Testis (tissue), 3 donors: Measurements from ENCODE around the gene SNRPA. TPM values are rescaled to one million over a fixed set of nuclear protein-coding genes. Genes with fewer than 3 reads are reported as not detected.
A peak's percentile ranks its signal among the peaks of the same experiment; 100 is the strongest.
"Not testable (repeated sequence)": the region's sequence is repeated elsewhere in the genome, so short reads cannot be mapped to it uniquely, and the experiment has no call there.

Experiments
- DNase-seq: peaks from one replicate; pipeline ENCODE4 v3.0.0-alpha.2; 2019
- H3K27ac ChIP-seq, 2 donors: fragments of 200-600 bp; sonication (generic); one replicate each; pipeline ENCODE4 v1.5.1; 2019
- H3K27me3 ChIP-seq: fragments of 200-600 bp; sonication (generic); one replicate; pipeline ENCODE4 v1.5.1; 2019
- H3K36me3 ChIP-seq: fragments of 200-600 bp; sonication (generic); one replicate; pipeline ENCODE4 v1.5.1; 2017; ENCODE audit warnings: low read depth; ENCODE audit errors: missing control alignments
- H3K4me1 ChIP-seq: fragments of 200-600 bp; sonication (generic); one replicate; pipeline ENCODE4 v1.5.1; 2019
- H3K4me3 ChIP-seq, 2 donors: fragments of 200-600 bp; sonication (generic); one replicate each; pipeline ENCODE4 v1.5.1; 2017 to 2019
- H3K9me3 ChIP-seq: fragments of 200-600 bp; sonication (generic); one replicate; pipeline ENCODE4 v1.5.1; 2017
- CTCF ChIP-seq, 3 experiments: fragments of 450-650 bp in 2 of 3; fragments of 200-600 bp in 1 of 3; sonication (generic) in 1 of 3; IDR thresholded peaks; one replicate each; pipeline ENCODE4 v1.5.1; 2016 to 2019; ENCODE audit warnings: antibody characterized with exemption in 3 of 3, mild to moderate bottlenecking in 2 of 3, moderate library complexity in 1 of 3
- POLR2A ChIP-seq: fragments of 450-650 bp; IDR thresholded peaks from one replicate; pipeline ENCODE4 v1.6.1; 2017; ENCODE audit warnings: antibody characterized with exemption, mild to moderate bottlenecking, moderate library complexity
- WGBS, 2 donors: methylation state at CpG; one replicate each; pipeline ENCODE4 v1.1.5; 2018; 5-methylcytosine and 5-hydroxymethylcytosine counted together
- intact Hi-C: fragments of 100-400 bp; cut with DNase I; formaldehyde crosslinking; loops from one replicate; pipeline ENCODE4 v1.15.1; 2023; ENCODE audit warnings: low total_unique reads
- polyA plus RNA-seq: library from polyadenylated mRNA; stranded (reverse); fragments of 350-450 nt; fragmentation: Illumina TruSeq; extraction: RNeasy Lipid Tissue Mini Kit (QIAGEN cat#74804); gene quantifications from one replicate; pipeline ENCODE4 v1.2.3, GENCODE V29; 2014; ENCODE audit warnings: low read depth, low replicate concordance; ENCODE audit not compliant: insufficient read depth
- total RNA-seq, 2 donors: library from RNA; depleted of rRNA; stranded (reverse); fragments of >200 nt; gene quantifications; one replicate each; pipeline ENCODE4 v1.2.3, GENCODE V29; 2016

The SNRPA gene
- total and polyA plus RNA-seq, 3 donors from 2014 or later: 67.8 to 91.5 (median 89.8) TPM

DNA sequence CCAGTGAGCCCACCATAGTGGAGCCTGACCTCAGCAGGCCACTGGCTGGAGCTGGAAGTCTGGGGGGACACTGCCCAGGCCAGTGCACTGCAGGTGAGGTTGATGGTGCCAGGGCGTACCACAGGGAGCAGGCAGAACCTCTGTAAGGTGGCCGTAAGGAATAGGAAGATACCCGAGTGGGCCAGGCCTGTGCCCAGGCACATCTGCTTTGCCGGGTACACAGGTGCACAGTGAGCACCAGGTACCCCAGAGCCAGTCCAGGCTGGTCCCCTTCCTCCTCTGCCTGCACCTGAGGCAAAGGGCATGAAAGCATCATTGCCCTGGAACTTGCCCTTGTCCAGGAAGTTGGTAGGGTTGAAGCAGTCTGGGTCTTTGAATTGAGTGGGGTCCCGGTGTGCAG, 57.5 kb downstream of the SNRPA start:
- H3K4me3 ChIP-seq: no peak overlapping the region
- H3K36me3 ChIP-seq: no peaks in the 10 kb centered on the region
- H3K27ac ChIP-seq: no peak overlapping the region
- DNase-seq: no peak
- 83 to 100% methylated on average over 3 to 5 of the region's 5 CpGs for WGBS, 2 donors
- no peaks in the 10 kb centered on the region for H3K27me3 ChIP-seq
- no peak for TF ChIP-seq CTCF (IDR thresholded peaks at IDR 0.05)
- no peak for TF ChIP-seq POLR2A
- H3K9me3 ChIP-seq: no peaks in the 10 kb centered on the region
- H3K4me1 ChIP-seq: peaks cover 49% of the 10 kb centered on the region
- intact Hi-C loops: no loop called here

DNA sequence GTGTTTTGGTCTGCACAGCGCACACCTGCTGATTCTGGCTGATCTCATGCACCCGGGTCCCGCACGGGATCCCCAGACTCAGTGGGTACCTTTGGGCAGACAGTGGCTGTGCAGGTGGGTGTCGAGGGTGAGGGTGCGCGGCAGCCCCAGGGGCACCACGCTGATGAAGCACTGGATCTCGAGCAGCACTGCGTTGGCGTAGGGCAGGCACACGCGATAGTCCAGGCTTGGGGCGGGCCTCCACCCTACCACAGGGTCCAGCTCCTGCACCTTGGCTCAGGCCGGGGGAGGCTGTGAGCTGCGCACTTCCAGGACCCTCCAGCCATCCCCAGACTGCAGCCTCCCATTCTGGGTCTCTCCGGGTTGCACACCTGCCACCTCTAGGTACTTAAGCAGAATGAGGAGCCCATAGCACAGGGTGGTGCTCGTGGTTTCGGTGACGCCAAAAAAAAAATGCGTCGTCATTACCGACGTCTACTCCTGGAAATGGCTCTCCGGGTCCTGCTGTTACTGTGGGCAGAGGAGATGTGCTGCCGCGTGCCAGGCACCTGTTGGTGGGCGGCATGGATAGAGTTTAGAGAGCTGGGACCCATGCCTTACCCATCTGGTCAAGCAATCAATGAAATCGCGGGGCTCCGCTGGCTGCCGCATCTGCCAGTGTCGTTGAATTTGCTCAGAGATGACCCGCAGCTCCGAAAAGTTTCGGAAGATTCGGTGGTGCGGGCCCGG, 58.5 kb downstream of the SNRPA start:
- no peak for DNase-seq
- intact Hi-C loops: no loop called here
- Histone ChIP-seq H3K4me3 (no peak overlapping the region), H3K27ac (no peak overlapping the region), H3K9me3 (no peaks in the 10 kb centered on the region), H3K27me3 (no peaks in the 10 kb centered on the region), H3K4me1 (peaks cover 47% of the 10 kb centered on the region), H3K36me3 (no peaks in the 10 kb centered on the region)
- WGBS, 2 donors: 64 to 80% methylated on average over 29 to 39 of the region's 39 CpGs
- TF ChIP-seq POLR2A (no peak), CTCF (IDR thresholded peaks at IDR 0.05) (no peak)

GRCh38 chr19:40810160-40810559, 59.2 kb downstream of the SNRPA start:
- no peaks in the 10 kb centered on the region for H3K9me3 ChIP-seq
- TF ChIP-seq POLR2A (no peak), CTCF (IDR thresholded peaks at IDR 0.05) (no peak)
- WGBS, 2 donors: 19% methylated on average over 8 of the region's 14 CpGs; no CpG with 5 or more reads in 1 of the 2 donors
- H3K4me1 ChIP-seq: peaks cover 42% of the 10 kb centered on the region
- H3K27me3 ChIP-seq: no peaks in the 10 kb centered on the region
- peak overlapping the region in 1 of 2 donors; percentile 75 for H3K27ac ChIP-seq
- no peaks in the 10 kb centered on the region for H3K36me3 ChIP-seq
- H3K4me3 ChIP-seq: peak overlapping the region; percentile 26 to 56
- intact Hi-C loops: no loop called here
- no peak for DNase-seq

DNA sequence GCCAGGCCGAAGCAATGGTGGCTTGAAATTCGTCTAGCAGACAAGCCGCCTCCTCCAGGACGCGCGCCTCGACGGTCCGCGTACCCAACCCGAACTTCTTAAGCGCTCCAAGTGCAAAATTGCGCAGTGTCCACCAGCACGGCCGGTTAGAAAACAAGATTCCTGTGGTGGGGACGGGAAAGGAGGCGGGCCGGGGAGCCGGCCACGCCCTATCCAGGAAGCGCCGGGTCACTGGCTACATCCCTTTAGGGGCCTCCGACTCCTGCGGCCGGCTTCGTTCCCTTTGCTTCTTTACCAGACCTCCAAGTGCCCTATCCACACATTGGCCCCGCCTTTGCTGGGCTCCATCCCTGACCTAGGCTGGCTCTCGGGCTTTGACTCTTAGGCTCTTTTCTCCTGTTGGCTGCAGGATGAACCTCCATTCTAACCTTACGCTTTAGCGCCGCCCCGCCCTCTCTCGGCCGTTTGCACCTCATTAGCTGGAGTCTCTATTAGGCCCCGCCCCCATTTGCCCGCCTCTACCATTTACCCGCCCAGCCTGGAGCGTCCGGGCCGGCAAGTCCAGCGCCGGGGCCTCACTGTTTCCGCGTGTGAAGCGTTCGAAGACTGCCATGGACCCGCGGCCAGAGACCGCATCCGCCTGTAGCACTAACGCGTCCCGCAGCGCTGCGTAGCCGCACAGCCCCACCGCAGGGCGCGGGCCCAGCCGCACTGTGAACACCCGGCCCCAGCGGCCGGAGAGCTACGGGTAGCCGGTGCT, 59.8 kb downstream of the SNRPA start:
- H3K27ac ChIP-seq: peak overlapping the region; percentile 65 to 75
- peak in 1 of 3 experiments; percentile 21 for TF ChIP-seq CTCF (IDR thresholded peaks at IDR 0.05)
- intact Hi-C loops, H3K9me3 ChIP-seq, H3K36me3 ChIP-seq, H3K27me3 ChIP-seq: not testable (repeated sequence)
- H3K4me3 ChIP-seq: peak overlapping the region; percentile 26 to 56
- peaks cover 37% of the 10 kb centered on the region for H3K4me1 ChIP-seq
- WGBS, 2 donors: 2% methylated on average over 29 to 35 of the region's 65 CpGs
- peak; percentile 88 for DNase-seq
